ENCODE measurements around the gene SOCS1. TPM values are rescaled to one million over a fixed set of nuclear protein-coding genes. Genes with fewer than 3 reads are reported as not detected.

The SOCS1 gene
- total RNA-seq, 2 donors from 2014 or later = 16.9 to 22.6 TPM

GRCh38 chr16:11242658-11243057 is 13.3 kb downstream of the SOCS1 start:
- Histone ChIP-seq H3K4me3 (no peak overlapping the region), H3K36me3 (no peaks in the 10 kb centered on the region), H3K27me3 (replicated peaks; ENCODE audit: insufficient read depth) (no peaks in the 10 kb centered on the region), H3K4me1 (ENCODE audit: control insufficient read depth in 1 of 2, low read depth in 2 of 2) (peaks cover 0 to 12% of the 10 kb centered on the region in 2 donors), H3K27ac (no peak overlapping the region), H3K9me3 (no peaks in the 10 kb centered on the region)
- DNase-seq (ENCODE audit: low spot score) (no peak), ATAC-seq (ENCODE audit: insufficient number of reproducible peaks, low FRiP score, low read depth) (no peak)
- TF ChIP-seq CTCF (IDR thresholded peaks at IDR 0.05) = no peak

DNA sequence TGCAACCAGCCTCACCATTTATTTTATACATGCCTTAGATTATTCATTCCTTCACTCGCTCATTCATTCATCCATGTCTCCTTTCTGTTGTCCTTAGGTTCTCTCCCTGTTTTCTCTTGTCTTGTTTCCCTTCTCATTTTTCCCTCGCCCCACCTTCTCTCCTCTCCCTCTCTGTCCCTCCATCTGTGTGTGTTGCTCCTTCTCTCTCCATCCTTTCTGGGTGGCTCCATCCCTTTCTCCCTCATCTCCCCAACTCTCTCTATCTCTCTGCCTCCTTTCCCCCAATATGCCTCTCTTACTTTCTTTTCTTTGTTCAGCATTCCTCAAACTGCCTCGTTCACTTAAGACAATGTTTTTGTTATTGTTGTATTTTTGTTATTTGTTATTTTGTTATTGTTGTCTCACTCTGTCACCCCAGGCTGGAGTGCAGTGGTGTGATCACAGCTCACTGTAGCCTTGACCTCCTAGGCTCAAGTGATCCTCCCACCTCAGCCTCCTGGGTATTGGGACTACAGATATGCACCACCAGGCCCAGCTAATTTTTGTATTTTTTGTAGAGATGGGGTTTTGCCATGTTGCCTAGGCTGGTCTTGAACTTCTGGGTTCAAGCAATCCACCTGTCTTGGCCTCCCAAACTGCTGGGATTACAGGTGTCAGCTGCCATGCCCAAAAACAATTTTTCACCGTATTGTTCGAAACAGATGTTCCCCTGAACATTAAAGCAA is 14.4 kb downstream of the SOCS1 start:
- no peaks in the 10 kb centered on the region for H3K36me3 ChIP-seq
- peaks cover 0 to 12% of the 10 kb centered on the region in 2 donors for H3K4me1 ChIP-seq (ENCODE audit: control insufficient read depth in 1 of 2, low read depth in 2 of 2)
- H3K27ac ChIP-seq = no peak overlapping the region
- no peak overlapping the region for H3K4me3 ChIP-seq
- H3K9me3 ChIP-seq = no peaks in the 10 kb centered on the region
- DNase-seq (ENCODE audit: low spot score) = no peak
- no peak for TF ChIP-seq CTCF (IDR thresholded peaks at IDR 0.05)
- H3K27me3 ChIP-seq (replicated peaks; ENCODE audit: insufficient read depth) = no peaks in the 10 kb centered on the region
- ATAC-seq (ENCODE audit: insufficient number of reproducible peaks, low FRiP score, low read depth) = no peak

GRCh38 chr16:11240636-11241473 is 15.1 kb downstream of the SOCS1 start:
- no peak for TF ChIP-seq CTCF (IDR thresholded peaks at IDR 0.05)
- Histone ChIP-seq H3K27ac (peak overlapping the region; percentile 33 to 51), H3K36me3 (no peaks in the 10 kb centered on the region), H3K9me3 (no peaks in the 10 kb centered on the region), H3K27me3 (replicated peaks; ENCODE audit: insufficient read depth) (no peaks in the 10 kb centered on the region), H3K4me1 (ENCODE audit: control insufficient read depth in 1 of 2, low read depth in 2 of 2) (peaks cover 0 to 12% of the 10 kb centered on the region in 2 donors), H3K4me3 (peak overlapping the region; percentile 40)
- DNase-seq (ENCODE audit: low spot score) = no peak
- peak; percentile 45 for ATAC-seq (ENCODE audit: insufficient number of reproducible peaks, low FRiP score, low read depth)

DNA sequence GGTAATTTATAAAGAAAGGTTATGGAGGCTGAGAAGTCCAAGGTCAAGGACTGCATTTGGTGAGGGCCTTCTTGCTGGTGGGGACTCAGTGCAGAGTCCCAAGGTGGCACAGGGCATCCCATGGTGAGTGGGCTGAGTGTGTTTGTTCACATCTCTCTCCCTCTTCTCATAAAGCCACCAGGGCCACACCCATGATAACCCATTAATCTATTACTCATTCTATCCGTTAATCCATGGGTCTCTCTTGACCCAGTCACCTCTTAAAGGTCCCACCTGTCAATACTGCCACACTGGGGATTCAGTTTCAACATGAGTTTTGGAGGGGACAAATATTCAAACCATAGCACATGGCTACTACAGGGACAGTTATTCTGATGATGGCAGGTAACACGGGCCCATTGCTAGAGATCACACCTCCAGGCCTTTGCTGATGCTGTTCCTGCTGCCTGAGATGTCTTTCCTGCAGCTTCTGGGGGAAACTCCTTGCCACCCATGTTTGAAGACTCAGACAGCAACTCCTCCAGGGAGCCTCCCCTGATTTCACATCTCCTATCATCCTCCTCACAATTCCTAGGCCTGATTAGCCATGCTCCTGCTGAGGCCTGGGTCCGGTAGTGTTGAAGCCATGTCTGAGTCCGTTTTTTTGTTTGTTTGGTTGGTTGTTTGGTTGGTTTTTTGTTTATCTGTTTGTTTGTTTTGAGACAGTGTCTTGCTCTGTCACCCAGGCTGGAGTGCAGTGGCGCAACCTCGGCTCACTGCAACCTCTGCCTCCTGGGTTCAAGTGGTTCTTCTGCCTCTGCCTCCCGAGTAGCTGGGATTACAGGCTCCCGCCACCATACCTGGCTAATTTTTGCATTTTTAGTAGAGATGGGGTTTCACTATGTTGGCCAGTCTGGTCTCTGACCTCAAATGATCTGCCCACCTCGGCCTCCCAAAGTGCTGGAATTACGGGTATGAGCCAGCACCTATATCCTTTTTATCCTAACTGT is 16.1 kb downstream of the SOCS1 start:
- Histone ChIP-seq H3K4me3 (peak overlapping the region; percentile 40), H3K36me3 (no peaks in the 10 kb centered on the region), H3K27ac (peak overlapping the region; percentile 33 to 51), H3K4me1 (ENCODE audit: control insufficient read depth in 1 of 2, low read depth in 2 of 2) (peaks cover 0 to 12% of the 10 kb centered on the region in 2 donors), H3K9me3 (no peaks in the 10 kb centered on the region), H3K27me3 (replicated peaks; ENCODE audit: insufficient read depth) (no peaks in the 10 kb centered on the region)
- DNase-seq (ENCODE audit: low spot score) (no peak), ATAC-seq (ENCODE audit: insufficient number of reproducible peaks, low FRiP score, low read depth) (no peak)
- no peak for TF ChIP-seq CTCF (IDR thresholded peaks at IDR 0.05)
